ENCODE data around the gene WDR72. TPM values are rescaled to one million over a fixed set of nuclear protein-coding genes. Genes with fewer than 3 reads are reported as not detected.

The WDR72 gene
- total RNA-seq, 4 donors from 2014 or later, result 1.0 to 8.1 (median 4.6) TPM

DNA sequence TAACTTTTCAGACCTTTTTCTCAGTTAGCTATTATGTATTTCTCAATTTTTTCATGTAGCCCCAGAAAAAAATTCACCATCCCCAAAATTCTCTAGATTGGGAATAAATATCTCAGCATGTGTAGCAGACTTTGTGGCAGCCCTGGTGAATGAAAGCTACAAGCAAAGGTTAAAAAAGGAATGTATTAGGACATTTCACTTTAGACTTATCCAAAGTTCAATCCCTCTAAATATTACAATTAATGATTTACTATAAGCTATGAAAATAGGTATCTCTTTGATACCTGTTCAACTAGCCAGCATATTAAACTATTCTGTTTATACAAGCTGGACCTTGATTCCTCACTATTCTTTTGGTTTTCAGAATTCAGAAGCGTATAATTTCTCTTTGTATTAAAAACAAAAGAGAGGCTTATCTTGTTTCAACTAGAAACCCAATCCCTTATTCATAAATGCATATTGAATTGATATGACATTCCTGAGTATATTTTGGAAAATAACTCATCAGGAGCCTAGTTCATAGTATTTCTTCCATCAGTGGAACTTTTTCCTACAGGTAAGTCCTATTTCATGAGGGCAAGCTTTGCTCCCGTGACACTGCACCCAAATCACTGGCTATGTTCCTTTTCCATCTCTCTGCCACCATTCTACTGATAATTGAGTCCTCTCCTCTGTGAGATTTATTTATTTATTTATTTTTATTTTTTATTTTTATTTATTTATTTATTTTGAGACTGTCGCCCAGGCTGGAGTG lies 38.0 kb downstream of the WDR72 start:
- 90 to 93% methylated on average over 3 of the region's 3 CpGs for WGBS, 2 donors
- TF ChIP-seq, protein P1, sequence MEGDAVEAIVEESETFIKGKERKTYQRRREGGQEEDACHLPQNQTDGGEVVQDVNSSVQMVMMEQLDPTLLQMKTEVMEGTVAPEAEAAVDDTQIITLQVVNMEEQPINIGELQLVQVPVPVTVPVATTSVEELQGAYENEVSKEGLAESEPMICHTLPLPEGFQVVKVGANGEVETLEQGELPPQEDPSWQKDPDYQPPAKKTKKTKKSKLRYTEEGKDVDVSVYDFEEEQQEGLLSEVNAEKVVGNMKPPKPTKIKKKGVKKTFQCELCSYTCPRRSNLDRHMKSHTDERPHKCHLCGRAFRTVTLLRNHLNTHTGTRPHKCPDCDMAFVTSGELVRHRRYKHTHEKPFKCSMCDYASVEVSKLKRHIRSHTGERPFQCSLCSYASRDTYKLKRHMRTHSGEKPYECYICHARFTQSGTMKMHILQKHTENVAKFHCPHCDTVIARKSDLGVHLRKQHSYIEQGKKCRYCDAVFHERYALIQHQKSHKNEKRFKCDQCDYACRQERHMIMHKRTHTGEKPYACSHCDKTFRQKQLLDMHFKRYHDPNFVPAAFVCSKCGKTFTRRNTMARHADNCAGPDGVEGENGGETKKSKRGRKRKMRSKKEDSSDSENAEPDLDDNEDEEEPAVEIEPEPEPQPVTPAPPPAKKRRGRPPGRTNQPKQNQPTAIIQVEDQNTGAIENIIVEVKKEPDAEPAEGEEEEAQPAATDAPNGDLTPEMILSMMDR (IDR thresholded peaks at IDR 0.05), result no peak
- TF ChIP-seq POLR2A (IDR thresholded peaks at IDR 0.05), result no peak
- no peak for DNase-seq (ENCODE audit: low spot score in 2 of 2)
- intact Hi-C loops (cut with DNase I; ENCODE audit: low total_unique reads), result no loop called here
- no peak overlapping the region for H3K4me3 ChIP-seq (ENCODE audit: low read depth, poor library complexity, severe bottlenecking)

DNA sequence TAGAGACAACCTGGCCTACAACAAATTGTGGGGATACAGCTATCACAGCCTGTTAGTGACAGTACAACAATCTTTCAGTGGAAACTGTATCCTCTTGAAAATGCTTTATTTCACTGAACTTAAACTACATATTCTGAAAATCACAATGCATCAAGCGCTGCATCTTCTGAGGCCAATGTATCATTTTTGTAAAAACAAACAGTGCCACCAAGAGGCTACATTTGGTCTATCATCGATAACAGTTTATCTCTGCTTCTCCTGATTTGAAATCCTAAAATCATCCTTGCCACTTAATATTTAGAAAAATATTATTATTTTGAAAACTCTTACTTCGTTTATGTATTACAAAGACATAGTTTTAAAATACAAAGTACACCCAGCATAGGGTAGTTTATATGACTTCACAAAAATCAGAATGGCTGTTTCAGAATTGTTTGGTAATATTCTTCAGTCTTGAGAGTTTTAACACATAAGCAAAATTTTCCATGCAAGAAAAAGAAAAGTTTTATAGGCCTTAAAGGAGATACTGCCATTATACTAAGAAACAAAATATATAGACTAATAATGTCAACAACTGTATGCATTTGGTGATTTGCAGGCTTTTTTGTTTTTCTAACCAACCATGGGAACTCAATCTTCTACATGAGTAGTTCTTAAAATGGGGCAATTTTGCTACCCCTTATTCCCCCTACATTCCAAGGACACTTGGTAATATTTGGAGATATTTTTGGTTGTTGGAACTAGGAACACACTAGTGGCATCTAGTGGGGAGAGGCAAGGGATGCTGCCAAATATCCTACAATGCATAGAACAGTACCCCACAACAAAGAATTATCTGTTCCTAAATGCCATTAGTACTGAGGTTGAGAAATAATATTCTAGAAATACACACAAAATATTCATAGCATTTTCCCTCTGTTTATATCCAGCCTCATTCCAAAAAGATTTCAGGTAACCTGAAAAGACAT lies 42.3 kb downstream of the WDR72 start:
- no peak for TF ChIP-seq POLR2A (IDR thresholded peaks at IDR 0.05)
- TF ChIP-seq, protein P1 (IDR thresholded peaks at IDR 0.05), result no peak
- WGBS, 2 donors, result 12 to 18% methylated on average over 3 of the region's 3 CpGs
- DNase-seq (ENCODE audit: low spot score in 2 of 2), result no peak
- no peak overlapping the region for H3K4me3 ChIP-seq (ENCODE audit: low read depth, poor library complexity, severe bottlenecking)
- intact Hi-C loops (cut with DNase I; ENCODE audit: low total_unique reads), result no loop called here

DNA sequence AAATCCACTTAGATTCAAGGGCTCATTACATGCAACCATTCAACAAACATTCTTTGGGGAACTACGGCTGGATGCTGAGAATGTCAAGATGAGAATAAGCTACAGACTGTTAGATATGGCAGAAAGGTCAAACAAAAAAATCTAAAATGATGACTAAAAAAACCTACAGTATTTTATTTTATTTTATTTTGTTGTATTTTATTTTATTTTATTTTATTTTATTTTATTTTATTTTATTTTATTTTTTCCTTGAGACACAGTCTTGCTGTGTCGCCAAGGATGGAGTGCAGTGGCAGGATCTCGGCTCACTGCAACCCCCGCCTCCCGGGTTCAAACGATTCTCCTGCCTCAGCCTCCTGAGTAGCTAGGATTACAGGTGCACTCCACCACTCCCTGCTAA lies 46.2 kb downstream of the WDR72 start:
- TF ChIP-seq, protein P1 (IDR thresholded peaks at IDR 0.05), result no peak
- no peak for TF ChIP-seq POLR2A (IDR thresholded peaks at IDR 0.05)
- no peak for DNase-seq (ENCODE audit: low spot score in 2 of 2)
- WGBS, 2 donors, result 94 to 96% methylated on average over 6 of the region's 6 CpGs
- intact Hi-C loops (cut with DNase I; ENCODE audit: low total_unique reads), result no loop called here
- H3K4me3 ChIP-seq (ENCODE audit: low read depth, poor library complexity, severe bottlenecking), result no peak overlapping the region

DNA sequence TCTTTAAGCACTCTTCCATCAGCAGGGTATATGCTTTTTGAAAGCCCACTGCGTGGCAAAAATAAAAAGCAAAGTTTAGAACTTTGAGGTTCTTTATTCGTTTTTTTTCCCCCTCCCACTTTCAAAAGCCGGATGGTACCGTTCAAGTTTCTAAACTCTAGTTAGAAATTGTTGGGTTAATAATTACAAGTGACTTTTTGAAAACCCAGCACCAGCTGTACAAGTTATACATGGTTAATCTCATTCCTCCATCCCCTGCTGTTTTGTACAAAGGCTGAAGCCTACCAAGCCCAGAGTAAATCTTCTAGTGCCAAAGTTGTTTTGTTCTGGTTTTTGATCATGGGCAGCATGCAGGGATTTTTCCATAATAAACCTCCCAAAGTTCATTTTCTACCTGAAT lies 48.6 kb downstream of the WDR72 start:
- 53 to 57% methylated on average over 4 of the region's 4 CpGs for WGBS, 2 donors
- DNase-seq (ENCODE audit: low spot score in 2 of 2), result no peak
- no peak overlapping the region for H3K4me3 ChIP-seq (ENCODE audit: low read depth, poor library complexity, severe bottlenecking)
- TF ChIP-seq POLR2A (IDR thresholded peaks at IDR 0.05), result no peak
- TF ChIP-seq, protein P1 (IDR thresholded peaks at IDR 0.05), result no peak
- intact Hi-C loops (cut with DNase I; ENCODE audit: low total_unique reads), result no loop called here

DNA sequence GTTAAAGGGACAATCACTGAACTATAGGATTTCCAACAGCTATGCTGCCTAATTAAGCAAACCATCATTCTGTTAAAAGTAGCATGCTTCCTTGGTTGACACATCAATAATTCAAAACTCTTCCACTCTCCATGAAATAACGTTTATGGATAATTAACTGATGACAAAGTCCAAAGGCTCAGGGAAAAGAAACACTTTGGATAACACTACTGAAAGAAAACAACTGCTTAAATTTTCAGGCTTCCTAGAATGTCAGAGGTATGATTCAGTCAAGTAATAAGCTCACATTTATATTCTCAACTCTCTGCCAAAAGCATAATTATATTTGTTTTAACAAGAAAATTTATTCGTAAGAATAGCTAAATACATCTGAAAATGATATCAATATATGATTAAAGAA lies 49.6 kb downstream of the WDR72 start:
- H3K4me3 ChIP-seq (ENCODE audit: low read depth, poor library complexity, severe bottlenecking), result no peak overlapping the region
- no peak for DNase-seq (ENCODE audit: low spot score in 2 of 2)
- no peak for TF ChIP-seq POLR2A (IDR thresholded peaks at IDR 0.05)
- TF ChIP-seq, protein P1 (IDR thresholded peaks at IDR 0.05), result no peak
- intact Hi-C loops (cut with DNase I; ENCODE audit: low total_unique reads), result no loop called here
- 38 to 40% methylated on average over 2 of the region's 2 CpGs for WGBS, 2 donors

Measured in lower leg skin (tissue), 4 donors.